HG03565 (cell line): ENCODE results near the gene ATP9B.
"Not testable (repeated sequence)": the region's sequence is repeated elsewhere in the genome, so short reads cannot be mapped to it uniquely, and the experiment has no call there.

Experiments used
- ATAC-seq: cut with Tn5 transposase; IDR thresholded peaks from one replicate; pipeline ENCODE4 v1.9.1; 2021; ENCODE audit warnings: mild to moderate bottlenecking, moderate library complexity; ENCODE audit not compliant: unreplicated experiment

Gene ATP9B

DNA sequence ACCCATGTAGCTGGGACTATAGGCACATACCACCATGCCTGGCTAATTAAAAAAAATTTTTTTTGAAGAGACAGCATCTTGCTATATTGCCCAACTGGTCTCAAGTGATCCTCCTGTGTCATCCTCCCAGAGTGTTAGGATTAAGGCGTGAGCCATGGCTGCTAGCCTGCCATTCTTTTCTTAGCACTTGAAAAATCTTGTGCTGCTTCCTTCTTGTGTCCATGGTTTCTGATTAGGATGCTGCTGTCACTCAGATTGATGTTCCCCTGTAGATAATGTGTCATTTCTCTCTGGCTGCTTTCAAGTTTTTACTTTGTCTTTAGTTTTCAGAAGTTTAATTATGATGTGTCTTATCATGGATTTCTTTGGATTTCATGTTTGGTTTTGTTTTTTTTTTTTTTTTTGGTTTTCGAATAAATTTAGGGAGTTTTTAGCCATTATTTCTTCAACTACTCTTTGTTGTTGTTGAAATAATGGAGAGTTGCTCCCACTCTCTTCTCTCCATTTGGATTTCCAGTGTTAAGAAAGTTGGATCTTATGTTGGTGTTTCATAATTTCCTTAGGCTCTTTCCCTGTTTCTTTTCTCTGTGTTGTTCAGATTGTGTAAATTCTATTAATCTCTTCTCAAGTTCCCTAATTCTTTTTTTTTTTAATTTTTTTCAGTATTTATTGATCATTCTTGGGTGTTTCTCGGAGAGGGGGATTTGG lies 2.5 kb downstream of the ATP9B start:
- no peak for ATAC-seq

GRCh38 chr18:79072655-79073054 lies 3.5 kb downstream of the ATP9B start:
- ATAC-seq, result not testable (repeated sequence)

GRCh38 chr18:79077181-79077580 lies 8.0 kb downstream of the ATP9B start:
- no peak for ATAC-seq

DNA sequence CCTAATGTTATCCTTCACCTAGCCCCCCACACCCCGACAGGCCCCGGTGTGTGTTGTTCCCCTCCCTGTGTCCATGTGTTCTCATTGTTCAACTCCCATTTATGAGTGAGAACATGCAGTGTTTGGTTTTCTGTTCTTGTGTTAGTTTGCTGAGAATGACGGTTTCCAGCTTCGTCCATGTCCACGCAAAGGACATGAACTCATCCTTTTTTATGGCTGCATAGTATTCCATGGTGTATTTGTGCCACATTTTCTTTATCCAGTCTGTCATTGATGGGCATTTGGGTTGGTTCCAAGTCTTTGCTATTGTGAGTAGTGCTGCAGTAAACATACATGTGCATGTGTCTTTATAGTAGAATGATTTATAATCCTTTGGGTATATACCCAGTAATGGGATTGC lies 9.6 kb downstream of the ATP9B start:
- ATAC-seq, result not testable (repeated sequence)

- ATAC-seq, result no peak
Measured at GRCh38 chr18:79092874-79093273, 23.7 kb downstream of the ATP9B start.

DNA sequence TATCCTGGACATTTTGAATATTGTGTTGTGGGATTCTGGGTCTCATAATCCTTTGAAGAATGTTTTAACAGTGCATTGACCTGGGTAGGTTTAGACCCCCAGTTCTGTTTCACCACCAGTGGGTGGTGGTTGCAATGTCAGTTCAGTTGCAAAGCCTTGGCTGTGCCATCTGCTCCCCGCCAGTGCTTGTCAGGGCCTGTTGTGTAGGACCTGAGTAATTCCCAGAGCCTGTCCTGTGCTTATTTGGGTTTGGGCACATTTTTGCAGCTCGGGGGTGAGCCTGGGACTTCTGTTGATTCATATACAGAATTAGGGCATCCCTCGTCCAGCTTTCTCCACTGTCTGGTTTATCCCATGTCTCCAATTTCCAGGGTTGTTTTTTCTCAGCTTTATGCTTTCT lies 24.8 kb downstream of the ATP9B start:
- ATAC-seq, result no peak

GRCh38 chr18:79095216-79095615 lies 26.0 kb downstream of the ATP9B start:
- ATAC-seq, result no peak

DNA sequence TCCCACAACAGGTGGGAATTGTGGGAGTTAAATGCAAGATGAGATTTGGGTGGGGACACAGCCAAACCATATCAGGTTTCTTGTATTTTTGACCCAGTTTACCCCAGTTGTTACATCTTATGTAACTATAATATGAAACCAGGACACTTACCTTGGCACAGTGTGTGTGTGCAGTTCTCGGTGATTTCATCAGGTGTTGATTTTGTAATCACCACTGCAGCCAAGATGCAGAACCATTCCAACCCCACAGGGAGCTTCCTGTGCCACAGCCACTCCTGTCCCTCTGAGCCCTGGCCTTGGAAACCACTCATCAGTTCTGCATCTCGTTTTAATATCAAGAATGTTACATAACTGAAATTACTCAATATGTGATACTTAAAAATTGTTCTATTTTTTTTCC lies 31.8 kb downstream of the ATP9B start:
- ATAC-seq, result no peak

DNA sequence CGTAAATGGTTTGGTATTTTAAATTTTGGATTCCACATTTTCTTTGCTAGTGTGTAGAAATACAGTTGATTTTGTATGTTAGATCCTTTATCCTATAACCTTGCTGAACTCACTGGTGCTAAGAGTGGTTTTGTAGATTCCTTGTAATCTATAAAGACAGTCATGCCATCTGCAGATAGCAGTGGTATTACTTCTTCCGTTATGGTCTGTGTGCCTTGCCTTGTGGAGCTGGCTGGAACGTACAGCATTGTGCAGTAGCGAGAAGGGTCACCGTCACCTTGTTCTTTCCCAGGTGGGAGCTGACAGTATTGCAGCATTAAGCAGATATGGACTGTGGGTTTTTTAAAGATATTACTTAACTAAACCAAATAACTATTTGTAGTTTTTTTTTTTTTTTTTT lies 33.7 kb downstream of the ATP9B start:
- no peak for ATAC-seq

- ATAC-seq, result no peak
Measured at GRCh38 chr18:79104137-79104536, 34.9 kb downstream of the ATP9B start.

DNA sequence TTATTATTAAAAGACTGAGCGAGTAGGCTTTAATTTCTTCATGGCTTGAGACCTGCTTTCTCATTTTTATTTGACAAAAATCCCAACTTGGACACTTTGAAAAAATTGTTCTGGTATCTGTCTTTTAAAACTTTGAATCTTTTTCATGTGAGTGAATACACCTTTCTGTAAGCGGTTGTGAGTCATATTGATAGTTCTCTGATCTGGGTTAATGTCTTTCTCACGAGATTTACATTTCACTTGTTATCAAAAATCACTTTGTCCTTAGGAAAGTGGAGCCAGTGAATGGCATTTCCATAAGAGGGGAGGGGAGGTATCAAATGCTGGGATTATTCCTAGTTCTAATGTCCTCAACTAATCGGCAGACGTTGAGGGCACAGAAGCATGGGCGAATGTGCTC lies 36.3 kb downstream of the ATP9B start:
- no peak for ATAC-seq

DNA sequence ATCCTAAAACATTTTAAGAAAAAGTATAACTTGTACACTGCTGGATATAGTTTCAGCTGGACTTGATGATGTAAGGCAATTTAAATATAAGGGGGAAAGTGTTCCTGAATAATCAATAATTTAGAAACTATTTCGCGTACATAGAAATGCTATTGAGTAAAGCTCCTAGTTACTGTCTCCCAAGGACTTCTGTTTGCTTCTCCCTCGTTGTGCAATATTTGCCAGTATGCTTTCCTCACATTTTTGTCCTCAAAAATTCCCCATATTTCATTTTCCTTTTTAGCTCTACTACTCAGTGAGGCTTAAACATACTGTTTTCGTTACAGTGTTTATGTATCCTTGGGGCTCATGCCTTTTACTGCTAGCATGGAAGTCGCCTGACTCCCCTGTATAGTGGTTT lies 36.9 kb downstream of the ATP9B start:
- ATAC-seq, result no peak

- ATAC-seq, result no peak
Measured at GRCh38 chr18:79107886-79108285, 38.7 kb downstream of the ATP9B start.

GRCh38 chr18:79108549-79109215 lies 39.5 kb downstream of the ATP9B start:
- ATAC-seq, result no peak

DNA sequence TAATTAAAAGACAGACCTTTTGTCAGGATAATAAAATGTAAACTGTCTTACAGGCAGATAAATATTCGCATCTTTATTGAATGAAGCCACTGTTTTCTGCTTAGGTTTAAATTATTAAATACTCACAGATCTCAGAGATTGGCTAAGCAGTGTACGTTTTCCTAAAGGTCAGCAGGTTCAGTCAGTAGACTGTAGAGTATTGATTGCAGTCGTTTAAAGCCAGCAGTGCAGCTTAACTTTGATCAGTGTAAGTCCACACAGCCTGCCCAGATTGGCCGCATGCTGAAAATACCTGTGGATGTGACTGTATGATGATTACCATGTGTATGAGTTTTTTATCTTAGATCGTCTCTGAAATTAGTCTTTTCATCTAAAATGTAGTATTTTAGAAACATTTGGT lies 42.3 kb downstream of the ATP9B start:
- no peak for ATAC-seq

DNA sequence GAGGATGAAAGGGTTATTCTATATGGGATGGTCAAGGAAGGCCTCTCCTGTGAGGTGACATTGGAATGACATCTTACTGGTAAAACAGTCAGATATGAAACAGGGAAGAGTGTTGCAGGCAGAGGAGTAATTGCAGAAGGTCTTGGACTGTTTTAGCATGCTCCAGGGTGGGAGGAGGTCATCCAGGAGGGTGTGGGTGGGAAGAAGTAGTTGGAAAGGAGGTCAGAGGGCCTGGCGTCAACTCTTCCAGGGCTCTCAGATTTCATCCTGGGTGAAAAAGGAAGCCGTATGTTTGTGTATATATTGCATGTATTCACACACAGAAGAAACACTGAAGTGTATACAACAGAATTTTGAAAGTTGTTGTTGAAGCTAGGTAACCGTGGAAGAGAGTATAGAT lies 48.2 kb downstream of the ATP9B start:
- no peak for ATAC-seq

GRCh38 chr18:79117788-79118187 lies 48.6 kb downstream of the ATP9B start:
- no peak for ATAC-seq

DNA sequence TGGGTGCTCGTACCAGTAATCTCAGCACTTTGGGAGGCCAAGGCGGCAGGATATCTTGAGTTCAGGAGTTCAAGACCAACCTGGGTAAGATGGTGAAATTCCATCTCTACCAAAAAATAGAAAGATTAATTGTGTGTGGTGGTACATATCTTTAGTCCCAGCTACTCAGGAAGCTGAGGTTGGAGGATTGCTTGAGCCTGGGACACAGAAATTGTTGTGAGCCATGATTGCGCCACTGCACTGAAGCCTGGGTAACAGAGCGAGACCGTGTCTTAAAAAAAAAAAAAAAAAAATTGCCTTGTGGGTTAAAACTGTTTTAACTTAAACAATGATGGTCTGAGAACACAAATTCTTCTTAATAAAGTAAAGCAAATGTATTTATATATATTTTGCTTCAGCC lies 49.6 kb downstream of the ATP9B start:
- ATAC-seq, result no peak

DNA sequence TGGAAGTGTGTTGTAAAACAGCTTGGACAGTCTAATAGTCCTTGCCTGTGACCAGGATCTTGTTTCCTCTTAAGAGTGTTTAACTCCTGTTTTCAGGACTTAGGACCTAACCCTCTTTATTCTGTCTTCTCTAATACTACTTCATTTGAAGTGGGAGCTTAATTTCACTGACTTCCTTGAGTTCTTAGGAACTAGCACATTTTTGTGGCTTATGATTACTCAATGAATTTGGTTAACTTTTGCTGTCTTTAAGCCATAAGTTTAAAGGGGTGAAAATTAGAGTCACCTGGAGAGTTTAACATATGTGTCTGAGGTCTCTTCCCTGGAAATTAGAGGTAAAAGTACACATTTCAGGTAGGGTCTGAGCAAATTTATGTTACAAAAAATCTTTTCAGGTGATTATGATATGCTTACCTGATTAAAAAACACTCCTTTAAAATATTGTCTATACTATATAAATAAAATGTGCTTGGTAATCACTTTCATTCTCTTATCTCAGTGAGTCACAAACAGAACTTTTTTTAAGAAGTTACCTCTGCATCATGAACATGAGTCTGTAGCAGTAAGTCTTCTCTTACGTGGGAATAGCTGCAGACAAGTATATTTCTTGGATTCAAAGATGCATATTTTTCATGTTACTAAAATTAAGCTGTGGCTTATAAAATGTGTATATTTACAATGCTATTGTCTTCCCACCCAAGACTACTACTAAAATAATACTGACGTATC lies 52.7 kb downstream of the ATP9B start:
- no peak for ATAC-seq

- ATAC-seq, result no peak
Measured at GRCh38 chr18:79123948-79124347, 54.8 kb downstream of the ATP9B start.

DNA sequence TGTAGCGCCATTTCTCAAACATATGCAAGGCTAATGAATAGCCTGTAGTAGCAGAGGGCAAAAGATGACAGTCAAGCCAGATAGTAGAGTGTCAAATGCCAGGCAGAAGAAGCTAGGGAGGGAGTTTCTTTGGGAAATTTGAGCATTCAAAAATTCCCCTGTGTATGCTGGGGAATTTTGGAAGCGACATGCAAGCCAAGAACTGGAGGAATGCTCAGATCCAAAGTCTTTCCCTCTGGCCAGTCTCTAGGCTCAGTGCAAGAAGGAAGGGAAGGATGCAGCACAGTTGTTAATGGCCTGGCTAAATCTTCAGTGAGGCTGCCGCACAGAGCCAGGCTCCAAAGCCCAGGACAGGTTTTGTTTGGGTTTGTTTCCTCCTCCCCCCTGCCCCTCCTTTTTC lies 59.9 kb downstream of the ATP9B start:
- no peak for ATAC-seq

GRCh38 chr18:79133724-79134123 lies 64.5 kb downstream of the ATP9B start:
- ATAC-seq, result no peak
